Stimulated activated CD4-positive, alpha-beta T cell treated with anti-CD3 and anti-CD28 coated beads, Interleukin-1b, Interleukin-23, amount 100 ng/mL, for 4 hours (primary cell): ENCODE results near the gene ENTPD2.
"Not testable (repeated sequence)": the region's sequence is repeated elsewhere in the genome, so short reads cannot be mapped to it uniquely, and the experiment has no call there.

ENCODE experiments used
- DNase-seq, 2 donors: peaks; one replicate each; pipeline ENCODE4 v3.0.0-alpha.2; 2020; ENCODE audit warnings: low read depth in 2 of 2

The ENTPD2 gene

DNA sequence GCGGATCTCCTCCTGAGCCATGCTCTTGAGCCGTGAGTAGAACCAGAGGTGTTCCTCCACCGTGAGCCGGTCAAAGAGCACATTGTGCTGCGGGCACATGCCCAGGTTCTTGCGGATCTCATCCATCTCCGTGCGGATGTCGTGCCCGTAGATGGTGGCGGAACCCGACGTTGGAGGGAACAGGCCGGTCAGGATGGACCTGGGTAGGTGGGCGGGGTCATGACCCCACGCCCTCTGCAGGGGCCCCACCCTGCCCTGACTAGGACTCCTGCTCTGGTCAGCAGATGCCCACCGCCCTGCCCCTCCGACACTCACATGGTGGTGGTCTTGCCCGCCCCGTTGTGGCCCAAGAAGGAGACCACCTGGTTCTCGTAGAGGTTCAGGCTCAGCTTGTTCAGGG, 37.9 kb downstream of the ENTPD2 start:
- DNase-seq: no peak

DNA sequence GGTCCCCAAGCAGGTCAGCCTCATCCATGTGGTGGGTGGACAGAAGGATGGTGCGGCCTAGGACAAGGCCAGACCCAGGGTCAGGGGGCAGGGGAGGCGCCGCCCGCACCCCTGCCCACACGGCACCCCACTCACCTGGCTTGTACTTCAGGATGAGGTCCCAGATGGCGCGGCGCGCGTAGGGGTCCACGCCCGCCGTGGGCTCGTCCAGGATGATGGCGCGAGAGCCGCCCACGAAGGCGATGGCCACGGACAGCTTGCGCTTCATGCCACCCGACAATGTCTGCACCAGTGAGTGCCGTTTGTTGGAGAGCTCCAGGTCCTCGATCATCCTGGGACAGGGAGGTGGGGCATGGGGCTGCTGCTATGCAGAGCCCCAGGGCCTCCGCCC, 38.3 kb downstream of the ENTPD2 start:
- DNase-seq: no peak

DNA sequence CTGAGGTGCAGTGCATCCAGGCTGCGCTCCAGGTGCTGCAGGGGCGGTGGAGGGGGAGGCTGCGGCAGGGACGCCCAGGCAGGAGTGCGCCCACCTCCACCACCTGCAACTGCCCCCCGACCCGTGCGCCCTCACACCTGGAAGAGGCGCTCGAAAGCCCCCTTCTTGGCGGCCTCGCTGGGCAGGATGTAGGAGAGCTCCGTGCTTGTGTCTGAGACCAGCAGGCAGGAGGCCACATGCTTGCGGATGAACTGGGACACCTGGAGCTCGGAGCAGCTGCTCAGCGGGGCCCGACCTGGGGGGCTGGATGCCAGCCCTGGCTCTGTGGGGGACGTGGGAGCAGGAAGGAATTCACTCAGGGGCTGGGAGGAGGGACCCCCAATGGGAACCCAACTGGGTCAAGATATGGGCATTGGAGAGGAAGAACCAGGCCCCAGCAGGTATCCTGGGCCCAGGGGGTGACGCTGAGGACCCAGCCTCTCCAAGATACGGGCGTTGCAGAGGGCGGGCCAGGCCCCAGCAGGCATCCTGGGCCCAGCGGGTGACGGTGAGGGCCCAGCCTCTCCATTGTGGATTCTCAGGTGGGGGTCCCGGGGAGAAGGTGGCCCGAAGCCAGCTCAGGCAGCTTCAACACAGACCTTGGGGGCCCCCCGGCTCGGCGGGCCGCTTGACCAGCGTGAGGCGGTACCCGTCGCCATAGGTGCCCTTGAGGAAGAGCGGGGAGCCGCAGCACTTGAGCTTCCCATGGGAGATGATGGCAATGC, 38.9 kb downstream of the ENTPD2 start:
- DNase-seq: no peak

DNA sequence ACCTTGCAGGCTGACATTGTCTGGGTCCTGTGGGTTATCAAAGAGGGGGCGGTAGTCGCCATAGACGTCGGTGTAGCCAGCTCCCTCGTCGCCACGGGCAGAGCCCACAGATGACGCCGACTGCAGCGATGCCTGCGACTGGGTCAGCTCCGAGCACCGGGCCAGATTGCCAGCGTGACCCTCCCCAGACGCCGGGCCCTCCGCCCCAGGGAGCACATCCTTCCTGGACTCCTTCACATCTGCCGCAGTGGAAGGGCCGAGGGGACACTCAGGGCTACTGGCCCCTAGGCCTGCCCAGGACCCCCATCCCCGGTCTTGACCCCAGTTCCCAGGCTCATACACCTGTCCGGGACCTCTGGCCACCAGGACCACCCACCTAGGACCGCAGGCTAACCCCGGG, 39.7 kb downstream of the ENTPD2 start:
- no peak for DNase-seq

DNA sequence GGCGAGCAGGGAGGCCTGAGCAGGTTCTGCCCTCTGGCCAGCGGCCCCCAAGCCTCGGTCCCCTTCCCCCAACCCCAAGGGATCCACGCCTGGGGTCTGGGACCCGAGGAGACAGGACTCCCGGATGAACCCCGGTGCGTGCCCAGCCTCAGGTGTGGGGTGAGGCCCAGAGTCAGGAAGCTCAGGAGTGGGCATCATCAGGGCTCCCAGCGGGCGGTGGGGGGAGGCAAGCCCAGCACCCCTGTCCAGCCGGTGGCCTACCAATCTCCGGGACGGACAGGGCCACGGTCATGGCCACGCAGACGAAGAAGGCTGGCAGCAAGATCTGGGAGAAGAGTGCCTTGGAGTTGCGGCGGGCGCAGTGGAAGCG, 40.3 kb downstream of the ENTPD2 start:
- DNase-seq: no peak

DNA sequence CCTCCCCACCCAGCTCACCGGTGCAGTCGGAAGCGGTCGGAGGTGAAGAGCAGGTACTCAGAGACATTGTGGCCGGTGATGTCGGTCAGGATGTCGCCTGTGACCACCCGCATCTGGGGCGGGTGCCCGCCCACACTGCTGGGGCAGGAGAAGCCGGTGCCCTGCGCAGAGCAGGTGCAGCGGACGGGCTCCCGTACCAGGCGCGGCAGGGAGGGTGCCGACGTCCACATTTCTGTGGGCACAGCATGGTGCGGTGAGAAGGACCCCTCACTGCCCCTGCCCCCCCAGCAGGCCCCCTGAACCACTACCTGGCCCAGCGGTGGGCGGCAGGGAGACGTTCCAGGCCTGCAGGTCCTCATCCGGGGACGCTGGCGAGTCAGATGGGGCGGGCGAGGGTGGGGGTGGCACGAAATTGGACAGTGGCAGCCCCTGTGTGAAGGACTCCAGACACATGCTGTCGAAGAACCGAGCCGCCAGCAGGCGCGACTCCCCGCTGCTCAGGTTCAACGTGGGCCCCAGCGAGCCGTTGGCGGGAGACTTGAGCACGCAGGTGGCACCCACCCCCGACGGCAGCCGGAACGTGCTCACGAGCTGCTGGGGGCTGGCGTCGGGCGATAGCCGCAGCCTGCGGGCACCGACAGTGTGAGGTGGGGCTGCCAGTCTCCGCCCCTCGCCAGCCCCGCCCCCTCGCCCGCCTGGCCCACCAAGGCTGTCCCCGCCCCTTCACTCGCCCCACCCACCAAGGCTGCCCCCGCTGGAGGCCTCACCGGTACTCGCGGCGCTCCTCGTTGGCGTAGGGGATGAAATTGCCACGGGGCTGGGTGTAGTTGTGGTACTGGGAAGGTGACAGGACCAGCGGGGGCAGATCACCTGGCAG, 40.9 kb downstream of the ENTPD2 start:
- DNase-seq: no peak

DNA sequence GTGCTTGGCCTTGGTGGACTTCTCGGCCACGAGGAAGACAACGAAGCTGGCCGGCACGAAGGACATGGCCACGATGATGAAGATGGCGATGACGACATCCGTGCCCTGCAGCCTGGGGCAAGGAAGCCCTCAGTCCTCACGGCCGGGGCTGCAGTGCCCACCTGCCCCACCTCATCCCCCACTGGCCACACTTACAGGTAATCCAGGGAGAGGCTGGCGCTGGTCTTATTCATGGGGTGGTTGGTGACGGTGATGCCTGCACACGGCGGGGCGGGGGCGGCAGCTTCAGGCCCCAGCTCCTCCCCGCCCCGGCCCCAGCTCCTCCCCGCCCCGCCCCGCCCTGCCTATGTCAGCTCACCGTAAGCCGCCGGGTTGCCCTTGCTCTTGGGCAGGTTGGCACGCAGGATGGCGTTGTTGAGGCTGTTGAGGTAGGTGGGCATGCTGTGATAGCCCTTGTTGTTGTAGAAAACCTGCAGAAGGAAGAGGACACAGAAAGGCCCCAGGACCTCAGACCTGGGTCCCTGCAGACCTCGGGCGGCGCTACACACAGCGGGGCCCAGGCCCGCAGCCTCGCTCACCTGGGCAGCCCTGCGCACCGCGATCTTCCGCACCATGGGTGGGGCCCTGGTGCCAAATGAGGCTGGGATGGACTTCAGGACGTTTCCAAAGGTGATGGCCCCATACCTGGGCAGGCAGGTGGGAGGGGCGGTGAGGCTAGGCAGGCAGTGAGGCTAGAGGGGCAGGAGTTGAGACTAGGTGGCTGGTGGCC, 41.8 kb downstream of the ENTPD2 start:
- DNase-seq: no peak

DNA sequence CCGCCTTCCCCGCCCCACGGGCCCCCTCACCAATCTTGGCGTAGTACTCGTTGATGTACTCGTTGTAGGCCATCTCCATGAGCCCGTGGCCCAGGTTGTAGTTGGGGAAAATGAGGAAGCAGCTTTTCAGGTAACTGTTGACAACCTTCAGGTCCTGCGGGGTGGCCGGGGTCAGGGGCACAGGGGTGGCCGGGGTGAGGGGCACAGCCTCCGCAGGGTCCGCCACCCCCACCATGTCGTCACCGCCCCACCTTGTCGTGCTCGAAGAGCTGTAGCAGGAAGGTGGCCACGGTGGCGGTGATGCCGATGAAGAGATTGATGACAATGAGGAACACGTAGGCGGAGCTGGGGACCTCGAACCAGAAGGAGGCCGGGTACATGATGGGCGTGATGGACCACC, 42.7 kb downstream of the ENTPD2 start:
- no peak for DNase-seq

DNA sequence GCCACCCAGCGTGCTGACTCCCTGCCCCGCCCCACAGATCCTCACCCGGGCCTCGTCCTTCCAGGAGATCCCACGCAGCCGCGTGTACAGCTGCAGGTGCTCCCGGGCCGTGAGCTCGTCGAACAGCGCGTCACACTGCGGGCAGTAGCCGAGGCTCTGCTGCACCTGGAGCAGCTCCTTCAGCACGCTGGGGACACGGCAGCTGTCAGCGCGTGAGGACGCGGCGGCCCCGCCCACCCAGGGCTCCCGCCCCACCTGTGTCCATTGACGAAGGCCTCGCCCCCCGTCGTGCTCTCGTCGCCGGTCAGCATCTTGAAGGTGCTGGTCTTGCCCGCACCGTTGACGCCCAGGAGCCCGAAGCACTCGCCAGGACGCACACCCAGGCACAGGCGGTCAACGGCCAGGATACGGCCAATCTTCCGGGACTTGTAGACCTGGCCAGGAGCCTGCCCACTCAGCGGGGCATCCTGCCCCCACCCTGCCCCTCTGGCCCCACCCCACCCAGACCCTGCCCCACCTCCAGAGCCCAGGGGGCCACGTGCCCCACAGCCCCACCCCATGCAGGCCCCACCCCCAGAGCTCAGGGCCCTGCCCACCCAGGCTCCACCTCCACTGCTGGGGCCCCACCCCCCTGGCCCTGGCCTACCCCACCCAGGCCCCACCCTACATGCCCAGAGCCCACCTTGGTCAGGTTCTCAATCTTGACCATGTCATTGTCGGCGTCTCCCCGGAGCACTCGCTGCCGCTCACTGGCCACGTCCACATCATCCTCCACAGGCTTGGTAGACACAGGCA, 43.7 kb downstream of the ENTPD2 start:
- no peak for DNase-seq

DNA sequence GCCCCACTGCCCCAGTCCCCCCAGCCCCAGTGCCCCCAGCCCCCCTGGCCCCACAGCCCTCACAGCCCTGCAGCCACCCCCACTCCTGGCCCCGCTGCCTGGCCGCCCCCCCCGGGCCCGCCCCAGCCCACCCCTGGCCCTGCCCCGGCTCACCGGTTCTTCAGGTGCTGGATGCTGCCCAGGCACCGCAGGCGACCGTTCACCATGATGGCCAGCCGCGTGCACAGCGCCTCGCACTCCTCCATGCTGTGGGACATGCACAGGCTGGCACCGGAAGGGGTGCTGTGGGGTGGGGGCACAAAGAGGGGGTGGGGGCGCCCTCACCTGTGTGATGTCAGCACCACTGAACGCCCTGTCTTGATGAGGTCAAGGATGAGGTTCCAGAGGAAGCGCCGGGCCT, 44.6 kb downstream of the ENTPD2 start:
- no peak for DNase-seq

DNA sequence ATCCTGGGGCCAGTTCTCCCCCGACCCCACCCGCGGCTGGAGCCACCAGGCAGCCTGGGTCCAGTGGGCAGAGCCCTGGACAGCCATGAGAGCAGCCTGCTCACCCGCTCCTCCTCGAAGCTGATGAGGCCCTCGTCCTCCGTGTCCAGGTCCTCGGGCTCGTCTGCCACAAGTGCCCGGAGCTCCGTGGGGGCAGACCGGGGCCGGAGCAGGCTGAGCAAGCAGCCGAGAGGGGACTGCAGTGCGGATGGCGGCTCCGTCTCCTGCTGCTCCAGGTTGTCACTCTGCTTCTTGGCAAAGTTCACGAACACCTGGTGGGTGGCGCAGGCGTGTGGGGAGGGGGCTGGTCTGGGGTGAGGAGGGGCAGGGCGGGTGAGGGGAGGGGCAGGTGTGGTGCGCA, 45.5 kb downstream of the ENTPD2 start:
- no peak for DNase-seq

DNA sequence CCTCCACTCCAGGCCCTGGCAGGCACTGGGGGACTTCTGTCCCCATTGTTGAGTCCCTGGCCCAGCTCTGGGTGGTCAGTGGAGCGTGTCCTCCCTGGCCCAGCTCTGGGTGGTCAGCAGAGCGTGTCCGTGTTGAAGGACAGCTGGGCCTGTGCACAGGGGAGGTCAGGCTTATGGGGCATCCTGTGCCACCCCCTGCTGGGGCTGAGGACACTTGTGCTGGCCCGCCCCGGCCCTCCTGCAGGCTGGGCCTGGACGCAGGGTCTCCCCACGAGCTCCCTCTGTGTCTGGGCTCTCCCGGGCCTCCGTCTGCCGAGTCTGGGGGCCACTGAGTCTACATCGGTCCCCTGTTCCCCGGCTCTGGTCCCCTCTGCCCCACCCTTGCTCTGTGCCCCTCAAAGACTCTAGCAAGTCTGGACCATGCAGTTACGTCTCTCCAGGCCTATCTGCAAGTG, 46.0 kb downstream of the ENTPD2 start:
- no peak for DNase-seq

DNA sequence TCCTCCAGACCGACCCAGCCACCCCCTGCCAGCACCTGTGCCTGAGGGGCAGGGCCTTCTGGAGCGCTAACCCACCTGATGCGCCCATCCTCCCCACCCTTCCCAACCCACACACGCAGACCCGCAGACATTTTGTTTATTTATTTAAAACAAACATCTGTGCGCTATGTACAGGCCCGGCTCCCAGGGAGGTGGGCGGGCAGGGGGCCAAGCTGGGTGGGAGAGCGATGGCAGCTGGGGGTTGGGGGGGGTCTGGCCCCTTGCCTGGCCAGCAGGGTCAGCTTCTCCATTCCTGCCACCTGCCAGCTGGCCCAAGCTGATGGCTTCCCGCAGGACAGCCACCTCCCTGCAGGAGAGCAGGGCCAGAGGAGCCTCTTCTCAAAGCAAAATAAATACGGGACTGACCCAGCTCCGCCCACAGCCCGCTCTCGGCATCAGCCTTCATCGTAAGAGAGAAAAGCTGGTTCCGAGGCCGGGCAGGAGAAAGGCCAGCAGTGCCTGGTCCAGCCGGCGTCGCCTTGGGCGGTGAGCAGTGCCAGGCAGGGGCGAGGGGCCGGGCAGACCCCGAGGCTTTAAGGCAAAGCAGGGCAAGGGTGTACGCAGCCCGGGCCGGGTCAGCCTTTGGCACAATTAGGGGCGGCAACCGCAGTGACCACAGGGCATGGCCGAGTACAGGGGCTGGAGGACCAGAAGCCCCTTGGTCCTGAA, 46.6 kb downstream of the ENTPD2 start:
- DNase-seq: no peak

DNA sequence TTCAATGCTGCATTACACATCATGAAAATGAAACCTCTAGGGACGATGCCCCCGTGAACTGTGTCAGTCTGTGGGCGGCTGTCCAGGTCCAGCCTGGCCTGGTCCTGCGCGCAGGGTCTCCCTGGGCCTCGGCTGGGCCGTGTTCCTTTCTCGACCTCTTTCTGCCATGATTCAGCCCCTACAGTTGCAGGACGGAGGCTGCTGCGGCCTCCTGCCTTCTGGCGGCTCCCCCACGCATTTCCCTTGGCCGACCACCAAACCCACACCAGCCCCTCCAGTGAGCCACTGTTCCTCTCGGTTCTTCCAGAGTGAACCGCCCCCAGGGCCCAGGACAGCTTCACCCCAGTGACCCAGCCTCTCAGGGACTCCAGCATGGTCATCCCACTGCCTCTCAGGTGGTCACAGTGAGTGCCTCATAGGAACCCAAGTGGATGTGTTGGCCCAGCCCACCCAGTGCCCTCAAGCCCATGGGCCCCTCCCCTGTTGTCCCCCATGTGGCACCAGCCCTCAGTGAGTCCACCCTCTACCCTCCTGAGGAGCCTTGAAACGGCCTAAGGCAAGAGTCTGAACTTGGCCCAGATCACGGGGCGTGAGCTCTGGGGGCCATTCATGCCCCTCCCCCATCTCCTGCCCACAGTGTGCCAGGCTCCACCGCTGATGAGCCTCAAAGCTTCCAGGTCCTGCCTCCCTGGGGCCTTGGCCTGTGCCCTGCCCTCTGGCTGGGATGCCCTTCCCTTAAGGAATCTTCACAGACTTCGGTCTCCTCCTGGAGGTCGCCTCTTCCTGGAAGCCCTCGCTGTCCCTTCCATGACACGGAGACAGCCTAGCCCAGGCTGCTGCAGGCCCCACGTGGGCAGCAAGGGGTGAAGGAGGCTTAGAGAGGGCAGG, 47.5 kb downstream of the ENTPD2 start:
- no peak for DNase-seq

DNA sequence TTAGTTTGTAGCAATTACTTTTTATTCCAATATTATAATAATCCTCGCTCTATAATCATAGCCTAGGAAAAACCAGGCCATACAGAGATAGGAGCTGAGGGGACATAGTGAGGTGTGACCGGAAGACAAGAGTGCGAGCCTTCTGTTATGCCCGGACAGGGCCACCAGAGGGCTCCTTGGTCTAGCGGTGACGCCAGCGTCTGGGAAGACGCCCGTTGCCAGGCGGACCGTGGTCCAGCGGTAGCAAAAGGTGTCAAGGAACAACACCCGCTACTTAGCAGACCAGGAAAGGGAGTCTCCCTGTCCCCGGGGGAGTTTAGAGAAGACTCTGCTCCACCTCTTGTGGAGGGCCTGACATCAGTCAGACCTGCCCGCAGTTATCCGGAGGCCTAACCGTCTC, 49.6 kb downstream of the ENTPD2 start:
- DNase-seq: not testable (repeated sequence)

DNA sequence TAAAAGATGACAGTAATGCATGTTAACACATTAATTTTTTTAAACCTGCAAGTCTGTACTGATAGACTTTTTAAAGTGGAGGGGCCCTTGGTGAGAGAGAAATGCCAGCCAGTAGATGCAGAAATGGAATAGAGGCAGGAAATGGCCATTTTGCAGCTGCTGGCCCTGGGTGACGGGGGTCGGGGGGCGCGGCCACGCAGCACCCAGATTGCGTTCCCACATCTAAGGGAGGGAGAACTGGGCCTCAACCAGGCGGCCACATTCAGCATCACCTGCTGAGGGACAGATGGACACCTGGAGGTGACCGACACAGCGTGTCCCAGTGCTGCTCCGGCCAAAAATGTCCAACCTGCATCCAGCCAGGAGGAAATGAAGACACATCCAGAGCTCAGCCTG, 51.2 kb downstream of the ENTPD2 start:
- DNase-seq: no peak

DNA sequence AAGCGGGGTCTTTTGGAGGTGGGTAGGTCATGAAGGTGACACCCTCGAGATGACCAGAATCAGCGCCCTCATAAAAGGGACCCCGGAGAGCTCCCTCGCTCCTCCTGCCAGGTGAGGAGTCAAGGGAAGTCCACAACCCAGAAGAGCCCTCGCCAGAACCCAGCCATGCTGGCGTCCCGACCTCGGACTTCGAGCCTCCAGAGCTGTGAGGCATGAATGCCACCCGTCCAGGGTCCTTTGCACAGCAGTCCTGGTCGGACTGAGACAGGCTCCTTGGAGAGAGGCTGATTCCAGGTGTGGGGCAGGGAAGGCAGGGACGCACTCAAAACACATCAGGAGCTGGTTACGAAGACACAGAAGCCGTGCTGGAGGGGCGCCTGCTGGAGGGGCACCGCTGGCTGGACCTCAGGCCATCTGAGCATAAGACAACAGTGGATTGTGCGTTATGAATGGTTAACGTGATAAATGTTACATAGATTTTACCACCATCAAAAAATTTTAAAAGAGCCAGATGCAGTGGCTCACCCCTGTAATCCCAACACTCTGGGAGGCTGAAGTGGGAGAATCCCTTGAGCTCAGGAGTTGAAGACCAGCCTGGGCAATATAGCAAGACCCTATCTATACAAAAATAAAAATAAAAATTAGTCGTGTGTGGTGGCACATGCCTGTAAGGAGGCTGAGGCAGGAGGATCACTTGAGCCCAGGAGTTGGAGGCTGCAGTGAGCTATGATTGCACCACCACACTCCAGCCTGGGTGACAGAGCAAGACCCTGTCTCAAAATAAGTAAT, 51.8 kb downstream of the ENTPD2 start:
- no peak for DNase-seq

DNA sequence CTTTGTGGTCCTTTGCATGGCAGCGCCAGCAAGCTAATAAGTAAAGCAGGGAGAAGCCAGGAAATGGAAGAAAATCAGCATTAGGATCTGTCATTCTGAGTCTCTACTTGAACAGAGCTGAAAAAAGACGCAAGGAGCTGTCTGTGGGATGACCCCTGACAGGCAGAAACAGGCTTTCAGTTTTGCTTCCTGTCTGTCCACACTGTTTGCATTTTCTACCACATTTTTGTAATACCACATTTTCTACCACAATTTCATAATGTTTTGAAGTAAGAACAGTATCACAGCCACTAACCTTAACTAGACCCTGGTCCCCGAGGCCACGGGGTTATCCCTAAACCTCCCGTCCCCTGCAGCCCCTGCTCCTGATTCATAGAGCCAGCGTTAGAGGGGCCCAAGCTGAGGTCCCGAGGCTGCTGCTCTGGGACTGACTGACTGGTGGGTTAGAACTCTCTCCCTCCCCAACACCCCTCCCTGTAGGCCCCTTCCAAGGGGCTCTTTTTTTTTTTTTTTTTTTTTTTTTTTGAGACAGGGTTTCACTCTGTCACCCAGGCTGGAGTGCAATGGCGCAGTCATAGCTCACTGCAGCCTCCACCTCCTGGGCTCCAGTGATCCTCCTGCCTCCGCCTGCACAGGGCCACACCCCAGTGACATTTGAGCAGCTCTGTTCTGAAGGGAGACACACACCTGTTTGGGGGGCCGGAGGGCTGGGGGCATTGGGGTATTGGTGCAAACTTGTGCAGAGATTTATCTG, 53.5 kb downstream of the ENTPD2 start:
- DNase-seq: no peak
